ENCODE results near the gene TSHZ2.
"Not testable (repeated sequence)": the region's sequence is repeated elsewhere in the genome, so short reads cannot be mapped to it uniquely, and the experiment has no call there.

TSHZ2 gene

GRCh38 chr20:53454675-53455276 is 482.6 kb downstream of the TSHZ2 start:
- no peak for DNase-seq (ENCODE audit: low read depth)

DNA sequence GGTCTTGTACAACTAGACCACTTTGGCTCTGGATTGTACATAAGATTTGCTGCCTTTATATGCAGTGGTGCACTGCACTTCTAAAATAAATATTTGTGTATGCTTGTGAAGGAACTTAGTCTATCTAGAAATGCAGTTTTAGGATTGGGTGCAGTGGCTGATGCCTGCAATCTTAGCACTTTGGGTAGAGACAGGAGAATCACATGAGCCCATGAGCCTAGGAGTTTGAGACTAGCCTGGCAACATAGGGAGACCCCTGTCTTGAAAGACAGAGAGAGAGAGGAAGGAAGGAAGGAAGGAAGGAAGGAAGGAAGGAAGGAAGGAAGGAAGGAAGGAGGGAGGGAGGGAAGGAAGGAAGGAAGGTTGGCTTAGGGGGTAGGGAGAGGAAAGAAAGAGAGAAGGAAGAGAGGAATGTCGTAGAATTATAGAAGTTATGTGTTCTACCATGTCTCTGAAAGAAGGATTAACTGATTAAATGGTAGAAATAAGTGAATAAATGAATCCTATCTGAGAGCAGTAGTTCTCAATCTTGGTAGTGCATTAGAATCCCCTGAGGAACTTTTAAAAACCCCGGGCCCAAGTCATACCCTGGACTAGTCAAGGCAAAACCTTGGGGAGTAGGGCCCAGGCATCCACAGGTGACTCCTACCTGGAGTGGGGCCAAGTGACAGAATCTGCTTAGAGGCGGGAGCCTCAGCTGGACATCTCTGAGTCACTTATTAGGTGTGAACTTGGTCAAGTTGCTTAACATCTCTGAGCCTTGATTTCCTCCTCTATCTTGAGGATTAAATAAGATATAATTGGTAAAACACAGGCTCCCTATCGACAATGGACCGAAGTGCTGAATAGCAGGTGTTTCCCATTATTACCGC is 491.2 kb downstream of the TSHZ2 start:
- DNase-seq (ENCODE audit: low read depth), result no peak

- no peak for DNase-seq (ENCODE audit: low read depth)
These were observed 494.1 kb downstream of the TSHZ2 start for GRCh38 chr20:53466279-53466678.

DNA sequence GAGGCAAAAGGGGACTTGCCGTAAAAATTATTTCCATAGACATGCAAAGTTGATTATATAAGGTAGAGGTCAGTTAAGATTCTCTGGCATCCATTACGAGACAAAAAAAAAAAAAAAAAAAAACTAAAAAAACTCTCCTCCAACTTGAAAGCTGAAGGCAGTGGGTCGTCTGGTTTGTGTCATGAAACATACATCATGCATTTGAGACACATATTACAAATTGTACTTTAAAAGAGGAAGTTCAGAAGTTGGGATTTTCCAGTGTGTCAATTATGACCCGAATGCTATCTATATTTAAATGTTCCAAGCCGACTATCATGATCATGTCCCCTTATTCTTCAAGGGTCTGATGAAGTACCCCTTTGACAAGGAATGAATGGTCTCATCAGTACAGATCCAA is 496.4 kb downstream of the TSHZ2 start:
- DNase-seq (ENCODE audit: low read depth), result no peak

DNA sequence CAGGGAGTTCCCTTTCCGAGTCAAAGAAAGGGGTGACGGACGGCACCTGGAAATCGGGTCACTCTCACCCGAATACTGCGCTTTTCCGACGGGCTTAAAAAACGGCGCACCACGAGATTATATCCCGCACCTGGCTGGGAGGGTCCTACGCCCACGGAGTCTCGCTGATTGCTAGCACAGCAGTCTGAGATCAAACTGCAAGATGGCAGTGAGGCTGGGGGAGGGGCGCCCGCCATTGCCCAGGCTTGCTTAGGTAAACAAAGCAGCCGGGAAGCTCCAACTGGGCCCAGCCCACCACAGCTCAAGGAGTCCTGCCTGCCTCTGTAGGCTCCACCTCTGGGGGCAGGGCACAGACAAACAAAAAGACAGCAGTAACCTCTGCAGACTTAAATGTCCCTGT is 500.7 kb downstream of the TSHZ2 start:
- not testable (repeated sequence) for DNase-seq (ENCODE audit: low read depth)

DNA sequence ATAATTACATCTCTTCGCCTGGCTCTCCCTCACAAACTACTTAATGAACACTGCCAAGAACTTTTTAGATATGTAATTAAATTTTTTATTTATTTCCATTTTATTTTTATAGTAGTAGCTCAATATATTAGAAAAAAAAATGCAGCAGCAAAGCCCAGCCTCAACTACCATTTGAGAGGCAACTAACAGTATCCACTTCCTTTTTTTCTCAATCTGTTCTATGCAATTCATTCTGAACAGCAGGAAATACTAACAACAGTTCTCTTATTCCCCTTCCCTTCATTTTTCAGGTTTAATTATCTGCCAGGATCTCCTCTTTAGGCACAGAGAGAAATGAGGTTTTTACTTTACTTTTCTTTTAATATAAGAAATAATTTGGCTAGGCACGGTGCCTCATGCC is 508.8 kb downstream of the TSHZ2 start:
- DNase-seq (ENCODE audit: low read depth), result no peak

GRCh38 chr20:53487461-53488200 is 515.5 kb downstream of the TSHZ2 start:
- DNase-seq (ENCODE audit: low read depth), result no peak

GRCh38 chr20:53488775-53489272 is 516.7 kb downstream of the TSHZ2 start:
- no peak for DNase-seq (ENCODE audit: low read depth)

DNA sequence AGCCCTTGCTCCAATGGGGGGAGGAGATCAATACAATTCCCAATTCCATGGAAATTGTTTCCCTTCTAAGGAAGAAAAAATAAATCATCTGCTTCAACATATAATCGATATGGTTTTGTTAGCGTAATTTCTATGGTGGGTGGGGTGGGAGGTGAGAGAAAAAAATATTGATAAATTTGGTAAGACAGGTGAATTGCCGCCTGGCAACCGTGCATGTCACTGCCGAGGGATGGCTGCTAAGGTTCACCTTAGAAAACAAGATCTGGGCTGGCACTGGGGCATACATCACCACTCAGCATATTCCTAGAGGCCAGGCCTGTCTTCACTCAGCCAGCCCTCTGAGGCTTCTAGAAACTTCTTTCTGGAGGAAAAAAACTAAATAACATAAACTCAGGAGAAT is 517.4 kb downstream of the TSHZ2 start:
- no peak for DNase-seq (ENCODE audit: low read depth)

- DNase-seq (ENCODE audit: low read depth), result no peak
These were observed 518.5 kb downstream of the TSHZ2 start for GRCh38 chr20:53490620-53491019.

GRCh38 chr20:53491462-53491861 is 519.3 kb downstream of the TSHZ2 start:
- no peak for DNase-seq (ENCODE audit: low read depth)

GRCh38 chr20:53492212-53492611 is 520.1 kb downstream of the TSHZ2 start:
- DNase-seq (ENCODE audit: low read depth), result no peak

DNA sequence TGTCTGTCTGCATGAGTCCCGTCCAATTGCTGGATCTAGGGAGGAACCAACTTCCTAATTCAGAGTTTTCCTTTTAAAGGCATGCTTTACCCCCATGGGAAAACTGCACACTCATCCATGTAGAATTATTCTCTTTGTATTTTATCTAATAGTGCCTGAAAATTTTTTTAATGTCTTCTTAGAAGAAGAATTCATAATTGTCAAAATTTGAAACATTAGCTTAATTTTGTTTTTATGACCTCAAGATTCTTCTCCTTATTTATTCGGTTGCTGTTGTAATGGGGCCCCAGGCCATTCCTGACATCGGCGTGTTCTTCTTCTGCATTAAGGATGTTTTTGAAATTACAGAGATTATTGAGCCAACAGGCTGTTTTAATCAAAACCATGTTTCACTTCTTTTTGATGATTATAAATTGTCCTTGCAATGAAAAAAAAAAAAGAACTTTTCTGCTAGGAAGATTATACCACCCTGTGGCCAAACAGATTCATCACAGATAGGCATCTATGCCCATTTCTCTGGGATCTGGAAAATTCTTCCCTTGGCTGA is 521.2 kb downstream of the TSHZ2 start:
- DNase-seq (ENCODE audit: low read depth), result peak; percentile 33

- no peak for DNase-seq (ENCODE audit: low read depth)
These were observed 522.6 kb downstream of the TSHZ2 start for GRCh38 chr20:53494753-53495152.

- no peak for DNase-seq (ENCODE audit: low read depth)
These were observed 523.4 kb downstream of the TSHZ2 start for GRCh38 chr20:53495398-53496092.

DNA sequence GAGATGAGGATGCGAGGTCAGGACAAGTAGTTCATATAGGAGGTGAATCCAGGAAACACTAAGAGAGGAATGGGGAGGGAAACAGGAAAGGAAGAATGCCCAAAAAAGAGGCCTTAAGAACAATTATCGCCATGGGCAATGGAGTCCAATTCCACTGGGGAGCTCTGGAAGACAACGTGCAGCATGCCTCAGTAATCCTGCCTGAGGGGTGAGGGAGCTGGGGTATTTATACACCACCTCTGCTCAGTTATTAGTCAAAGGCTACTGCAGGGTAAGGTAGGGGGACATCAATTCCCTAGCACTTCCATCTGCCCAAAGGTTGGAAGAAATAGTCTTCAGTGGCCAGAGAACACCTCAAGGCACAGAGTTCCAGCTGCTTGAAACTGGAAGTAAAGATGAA is 525.1 kb downstream of the TSHZ2 start:
- no peak for DNase-seq (ENCODE audit: low read depth)

GRCh38 chr20:53498341-53498740 is 526.2 kb downstream of the TSHZ2 start:
- no peak for DNase-seq (ENCODE audit: low read depth)

DNA sequence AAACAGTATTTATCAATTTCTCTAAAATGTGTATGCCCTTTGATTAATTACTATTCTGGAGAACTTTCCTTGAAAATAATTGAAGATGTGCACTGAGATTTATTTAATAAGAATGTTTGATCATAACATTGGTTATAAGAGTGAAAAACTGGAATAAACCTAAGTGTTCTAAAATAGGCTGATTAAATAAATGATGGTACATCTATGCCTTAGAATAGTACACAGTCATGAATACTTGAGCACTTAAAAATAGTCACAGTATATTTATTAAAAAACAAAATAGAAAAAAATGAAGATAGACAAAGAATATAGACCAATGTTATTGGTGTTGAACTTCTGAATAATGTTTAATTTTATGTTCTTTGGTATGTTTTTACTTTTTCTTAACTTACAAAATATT is 528.5 kb downstream of the TSHZ2 start:
- DNase-seq (ENCODE audit: low read depth), result no peak

DNA sequence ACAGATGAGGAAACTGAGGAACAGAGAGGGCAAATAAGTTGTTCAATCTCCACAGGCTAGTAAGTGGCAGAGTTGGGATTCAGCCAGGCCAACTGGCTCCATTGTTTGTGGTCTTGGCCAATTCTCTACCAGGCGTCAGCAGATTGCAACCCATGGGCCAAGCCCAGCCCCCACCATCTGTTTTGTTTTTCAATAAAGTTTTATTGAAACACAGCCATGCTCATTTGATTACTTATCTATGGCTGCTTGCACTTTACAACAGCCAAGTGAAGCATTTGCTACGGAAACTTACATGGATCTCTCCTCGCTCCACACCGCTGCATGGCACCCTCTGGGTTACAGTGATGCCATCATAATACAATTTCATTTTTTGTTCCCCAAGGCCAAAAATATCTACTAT is 530.7 kb downstream of the TSHZ2 start:
- DNase-seq (ENCODE audit: low read depth), result no peak

GRCh38 chr20:53503517-53503919 is 531.4 kb downstream of the TSHZ2 start:
- no peak for DNase-seq (ENCODE audit: low read depth)

GRCh38 chr20:53504106-53504505 is 531.9 kb downstream of the TSHZ2 start:
- not testable (repeated sequence) for DNase-seq (ENCODE audit: low read depth)

DNA sequence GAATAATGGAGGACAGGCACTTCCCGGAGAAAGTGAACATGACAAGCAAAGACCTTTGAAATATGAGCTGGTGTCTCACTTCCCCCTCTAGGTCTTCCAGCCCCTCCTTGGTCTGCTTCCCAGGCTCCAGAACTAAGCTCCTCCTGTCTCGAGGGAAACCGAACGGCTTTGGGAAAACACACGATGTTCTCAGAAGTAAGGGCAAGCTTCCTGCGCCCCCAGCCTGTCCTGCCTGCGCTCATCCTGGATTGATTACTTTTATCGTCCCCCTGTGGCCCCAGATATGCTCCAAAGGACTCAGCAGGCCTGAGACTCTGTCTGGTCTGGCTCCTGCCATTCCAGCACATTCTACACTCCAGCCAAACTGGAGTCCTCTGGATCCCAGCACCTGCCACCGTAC is 538.1 kb downstream of the TSHZ2 start:
- no peak for DNase-seq (ENCODE audit: low read depth)
